ENCODE data around the gene RSRC1.

GRCh38 chr3:158098309-158098639 is 11.6 kb upstream of the RSRC1 start:
- no peak for TF ChIP-seq CTCF (IDR thresholded peaks at IDR 0.05; ENCODE audit: insufficient read depth, low read depth, low read length)
- no peak for TF ChIP-seq EZH2 (IDR thresholded peaks at IDR 0.05; ENCODE audit: insufficient read depth, low read length)

All from astrocyte (in vitro differentiated cells and primary cell).